Jurkat, Clone E6-1 (cell line): ENCODE measurements around the gene NDUFA6. TPM values are rescaled to one million over a fixed set of nuclear protein-coding genes. Genes with fewer than 3 reads are reported as not detected.
"Not testable (repeated sequence)": the region's sequence is repeated elsewhere in the genome, so short reads cannot be mapped to it uniquely, and the experiment has no call there.

Source experiments
- DNase-seq: peaks from one replicate; pipeline ENCODE4 v3.0.0-alpha.2; 2011; ENCODE audit warnings: low read depth, low spot score
- H3K4me3 ChIP-seq: 2 replicates; pipeline ENCODE4 v1.5.1; 2011; ENCODE audit warnings: mild to moderate bottlenecking, low read length, control low read depth, moderate library complexity
- polyA plus RNA-seq: library from polyadenylated mRNA; unstranded; fragments of >200 nt; gene quantifications from one replicate; pipeline ENCODE4 v1.2.1, GENCODE V29; 2012; ENCODE audit warnings: missing spikeins; ENCODE audit not compliant: insufficient read length, insufficient read depth

NDUFA6 gene
- 304 TPM for polyA plus RNA-seq

DNA sequence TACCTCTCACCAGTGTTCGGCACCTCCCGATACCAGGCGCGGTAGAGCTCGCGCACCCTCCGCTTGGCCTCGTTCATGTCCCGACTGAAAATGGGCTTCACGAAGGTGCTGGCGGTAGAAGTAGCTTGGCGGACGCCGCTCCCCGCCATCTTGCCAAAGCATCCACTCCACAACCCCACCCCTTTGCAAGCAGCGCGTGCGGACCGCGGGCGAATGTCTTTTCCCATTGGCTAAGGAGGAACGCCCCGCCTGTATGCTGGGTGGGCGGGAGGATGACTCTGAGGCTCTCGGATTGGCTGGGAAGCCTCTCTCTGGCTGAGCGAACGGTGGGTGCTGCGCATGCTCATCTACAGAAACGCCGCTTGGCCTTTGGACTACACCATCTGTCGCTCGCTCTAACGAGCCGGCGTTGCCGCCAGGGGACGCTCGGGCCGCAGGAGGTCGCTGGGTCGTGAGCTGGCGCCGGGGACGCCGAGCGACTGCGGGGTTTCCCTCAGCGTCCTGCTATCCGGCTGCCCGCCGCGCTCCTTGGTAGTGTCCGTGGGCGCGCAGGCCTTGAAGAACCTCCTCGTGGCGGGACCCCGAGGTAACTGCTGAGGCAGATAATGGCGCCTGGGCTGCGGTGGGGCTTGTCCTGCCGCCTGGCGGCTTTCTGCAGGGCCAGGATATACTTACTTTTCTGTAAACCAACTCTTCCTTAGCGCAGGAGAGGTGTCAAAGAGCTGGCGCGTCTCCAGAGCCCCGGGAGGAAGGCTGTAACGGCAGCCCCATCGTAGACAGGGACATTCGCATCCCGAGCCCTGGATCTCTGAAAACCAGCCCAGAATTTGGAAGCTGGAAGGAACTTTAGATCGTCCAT is at the start of gene NDUFA6:
Gene NDUFA6 (minus strand): TSS at position 177 of the 859 bp plus-strand sequence. CDS start 28 bp downstream, at position 149.
- H3K4me3 ChIP-seq: peak within 1 kb of the TSS; percentile 91
- DNase-seq: peak; percentile 99

DNA sequence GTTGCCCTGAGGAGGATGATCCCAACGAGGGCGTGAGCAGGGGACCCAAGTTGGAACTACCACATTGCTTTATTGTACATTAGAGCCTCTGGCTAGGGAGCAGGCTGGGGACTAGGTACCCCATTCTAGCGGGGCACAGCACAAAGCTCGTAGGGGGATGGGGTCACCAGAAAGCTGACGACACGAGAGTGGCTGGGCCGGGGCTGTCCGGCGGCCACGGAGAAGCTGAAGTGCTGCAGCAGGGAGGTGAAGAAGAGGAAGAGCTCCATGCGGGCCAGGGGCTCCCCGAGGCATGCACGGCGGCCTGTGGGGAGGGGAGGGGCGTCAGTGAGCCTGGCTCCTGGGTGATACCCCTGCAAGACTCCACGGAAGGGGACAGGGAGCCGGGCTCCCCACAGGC is 49.6 kb upstream of the NDUFA6 start:
- DNase-seq, H3K4me3 ChIP-seq: not testable (repeated sequence)

DNA sequence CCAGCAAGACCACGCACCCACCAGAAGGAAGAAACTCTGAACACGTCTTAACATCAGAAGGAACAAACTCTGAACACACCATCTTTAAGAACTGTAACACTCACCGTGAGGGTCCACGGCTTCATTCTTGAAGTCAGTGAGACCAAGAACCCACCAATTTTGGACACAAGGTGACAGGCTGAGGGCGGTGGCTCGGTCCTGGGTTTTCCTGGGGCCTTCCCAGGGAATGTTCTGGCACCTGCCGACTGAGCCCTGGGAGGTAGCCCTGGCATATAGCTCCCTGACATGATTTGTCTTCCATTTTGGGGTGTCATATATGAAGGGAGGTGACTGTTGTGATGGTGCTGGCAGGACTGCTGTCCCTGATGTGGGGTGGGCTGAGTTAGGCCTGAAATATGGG is 48.9 kb upstream of the NDUFA6 start:
- not testable (repeated sequence) for H3K4me3 ChIP-seq, DNase-seq

DNA sequence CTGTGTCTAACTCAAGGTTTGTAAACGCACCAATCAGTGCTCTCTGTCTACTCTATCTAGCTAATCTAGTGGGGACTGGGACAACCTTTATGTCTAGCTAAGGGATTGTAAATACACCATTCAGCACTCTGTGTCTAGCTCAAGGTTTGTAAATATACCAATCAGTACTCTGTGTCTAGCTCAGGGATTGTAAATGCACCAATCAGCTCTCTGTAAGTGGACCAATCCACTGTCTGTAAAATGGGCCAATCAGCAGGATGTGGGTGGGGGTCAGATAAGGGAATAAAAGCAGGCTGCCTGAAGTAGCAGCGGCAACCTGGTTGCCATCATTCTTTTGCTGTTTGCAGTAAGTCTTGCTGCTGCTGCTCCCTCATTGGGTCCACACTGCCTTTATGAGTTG is 48.4 kb upstream of the NDUFA6 start:
- DNase-seq: no peak
- no peak overlapping the region for H3K4me3 ChIP-seq

DNA sequence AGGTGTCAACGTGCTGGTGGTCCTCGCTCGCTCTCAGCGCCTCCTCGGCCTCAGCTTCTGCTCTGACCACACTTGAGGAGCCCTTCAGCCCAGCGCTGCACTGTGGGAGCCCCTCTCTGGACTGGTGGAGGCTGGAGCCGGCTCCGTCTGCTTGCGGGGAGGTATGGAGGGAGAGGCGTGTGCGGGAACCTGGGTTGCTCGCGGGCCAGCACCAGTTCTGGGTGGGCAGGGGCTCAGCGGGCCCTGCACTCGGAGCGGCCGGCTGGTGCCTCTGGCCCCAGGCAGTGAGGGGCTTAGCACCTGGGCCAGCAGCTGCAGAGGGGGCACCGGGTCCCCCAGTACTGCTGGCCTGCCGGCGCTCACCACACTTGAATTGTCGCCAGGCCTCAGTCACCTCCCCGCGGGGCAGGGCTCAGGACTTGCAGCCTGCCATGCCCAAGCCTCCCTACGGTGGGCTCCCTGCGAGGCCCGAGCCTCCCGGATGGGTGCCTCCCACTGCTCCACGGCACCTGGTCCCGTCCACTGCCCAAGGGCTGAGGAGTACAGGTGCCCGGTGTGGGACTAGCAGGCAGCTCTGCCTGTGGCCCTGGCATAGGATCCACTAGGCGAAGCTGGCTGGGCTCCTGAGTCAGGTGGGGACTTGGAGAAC is 47.7 kb upstream of the NDUFA6 start:
- H3K4me3 ChIP-seq: no peak overlapping the region
- no peak for DNase-seq

DNA sequence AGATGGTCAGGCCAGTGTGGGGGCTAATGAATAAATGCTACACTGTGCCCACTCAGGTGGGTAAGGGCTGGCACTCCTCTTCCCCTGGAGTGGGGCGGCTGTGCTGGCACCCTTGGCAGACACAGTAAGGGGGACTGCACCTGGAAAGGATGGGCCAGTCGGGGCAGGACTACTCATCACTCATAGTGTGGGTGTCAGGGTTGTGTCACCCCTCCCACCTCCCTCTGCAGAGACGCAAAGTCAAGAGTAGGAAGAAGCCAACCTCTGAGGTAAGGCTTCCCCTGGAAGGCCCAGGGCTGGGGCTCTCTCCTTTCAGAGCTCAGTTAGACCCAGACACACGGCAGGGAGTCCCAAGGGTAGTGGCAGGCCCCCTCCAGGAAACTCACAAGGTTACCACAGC is 45.1 kb upstream of the NDUFA6 start:
- DNase-seq, H3K4me3 ChIP-seq: not testable (repeated sequence)

DNA sequence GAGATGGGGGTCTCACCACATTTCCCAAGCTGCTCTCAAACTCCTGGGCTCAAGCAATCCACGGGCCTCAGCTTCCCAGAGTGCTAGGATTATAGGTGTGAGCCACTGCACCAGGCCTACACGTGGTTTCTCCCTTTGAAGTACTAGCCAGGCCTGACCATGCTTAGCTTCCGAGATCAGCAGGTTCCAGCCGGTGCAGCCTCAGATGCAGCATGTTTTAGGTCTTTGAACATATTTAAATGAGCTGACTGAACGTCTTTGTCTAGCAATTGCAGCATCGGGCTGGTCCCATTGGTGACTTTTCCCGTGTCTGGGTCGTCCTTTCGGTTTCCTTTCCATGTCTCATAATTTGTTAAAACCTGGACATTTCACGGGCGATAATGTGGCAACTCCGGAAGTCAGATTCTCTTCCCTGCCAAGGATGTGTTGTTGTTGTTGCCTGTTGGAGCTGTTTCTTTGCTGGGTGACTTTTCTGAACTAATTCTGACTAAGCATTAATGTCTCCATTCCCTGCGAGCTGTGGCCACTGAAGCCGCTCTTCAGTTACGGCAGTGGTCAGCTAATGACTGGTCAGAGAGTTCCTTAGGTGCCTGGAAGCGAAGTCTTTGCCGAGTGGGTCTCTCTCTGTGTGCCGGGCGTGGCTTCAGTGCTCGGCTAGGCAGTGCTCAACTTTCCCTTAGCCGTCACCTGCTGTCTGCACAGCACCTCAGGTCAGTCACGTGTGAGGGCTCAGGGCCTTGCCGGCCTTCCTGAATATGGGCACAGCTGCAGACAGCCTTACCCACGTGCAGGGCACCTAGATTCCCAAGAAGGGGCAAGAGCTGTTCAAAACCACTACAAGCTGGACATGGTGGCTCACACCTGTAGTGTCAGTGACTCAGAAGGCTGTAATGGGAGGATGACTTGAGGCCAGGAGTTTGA is 43.8 kb upstream of the NDUFA6 start:
- no peak overlapping the region for H3K4me3 ChIP-seq
- no peak for DNase-seq

DNA sequence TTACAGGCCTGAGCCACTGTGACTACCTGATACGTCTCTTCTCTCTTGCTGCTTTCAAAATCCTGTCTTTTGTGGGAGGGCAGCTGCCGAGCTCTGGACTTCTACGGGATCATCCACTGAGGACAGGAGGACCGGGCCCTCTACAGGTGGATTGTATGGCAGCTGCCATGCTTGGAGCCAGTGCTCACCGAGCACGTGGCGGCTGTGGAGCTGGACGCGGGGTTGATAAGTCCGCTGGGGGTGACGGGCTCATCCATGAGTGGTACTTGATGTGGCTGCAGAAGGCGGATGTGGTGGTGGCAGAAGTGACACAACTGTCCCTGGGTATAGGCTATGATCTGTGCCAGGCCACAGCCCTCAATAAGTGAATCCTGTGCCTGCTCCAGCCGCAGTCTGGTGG is 41.9 kb upstream of the NDUFA6 start:
- no peak overlapping the region for H3K4me3 ChIP-seq
- DNase-seq: no peak

DNA sequence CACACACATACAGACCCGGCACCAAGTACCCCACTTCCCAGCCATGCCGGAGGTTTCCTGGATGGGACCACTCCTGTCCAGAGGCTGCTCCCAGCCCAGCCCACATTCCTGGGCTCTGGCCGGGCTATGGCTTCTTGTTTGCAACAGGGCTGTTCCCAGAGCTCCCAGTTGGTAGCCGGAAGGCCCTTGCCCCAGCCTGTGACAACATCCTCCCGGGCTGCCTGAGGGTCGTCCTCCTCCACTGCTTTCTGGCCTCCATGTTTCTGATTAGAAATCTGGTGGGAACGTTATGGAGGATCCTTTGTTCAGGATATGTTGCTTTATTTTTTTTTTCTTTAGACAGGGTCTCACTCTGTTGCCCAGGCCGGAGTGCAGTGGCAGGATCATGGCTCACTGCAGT is 41.0 kb upstream of the NDUFA6 start:
- no peak overlapping the region for H3K4me3 ChIP-seq

DNA sequence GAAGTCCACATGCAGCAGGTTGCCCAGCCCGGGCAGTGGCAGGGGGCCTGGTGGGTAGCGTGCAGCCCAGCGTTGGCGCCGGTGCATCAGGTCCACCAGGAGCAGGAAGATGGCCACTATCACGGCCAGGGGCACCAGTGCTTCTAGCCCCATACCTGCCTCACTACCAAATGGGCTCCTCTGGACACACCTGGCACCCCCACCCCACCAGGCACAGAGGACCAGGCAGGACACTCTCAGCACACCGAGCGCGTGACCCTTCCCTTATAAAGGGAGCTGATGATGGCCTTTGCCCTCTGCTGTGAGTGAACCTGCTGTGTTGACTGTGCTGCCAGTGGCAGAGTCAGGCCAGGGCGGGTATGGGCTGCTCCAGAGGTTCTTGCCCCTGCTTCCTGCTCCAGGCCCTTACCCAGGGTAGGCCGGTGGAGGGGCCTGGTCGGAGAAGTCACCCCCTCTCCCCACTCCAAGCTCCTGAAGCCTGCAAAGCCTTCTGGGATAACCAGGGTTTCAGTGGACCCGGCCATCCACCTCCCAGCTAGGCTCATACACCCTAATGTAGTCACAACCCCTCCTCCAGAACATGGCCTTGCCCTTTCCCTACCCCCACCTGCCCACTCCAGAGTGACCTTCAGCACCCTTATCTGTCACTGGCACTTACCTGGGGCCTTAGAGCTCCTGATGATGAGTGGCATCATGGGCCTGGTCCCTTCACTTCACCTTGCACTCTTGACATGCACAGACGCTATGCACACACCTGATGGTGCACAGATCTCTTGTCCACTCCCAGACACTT is 40.3 kb upstream of the NDUFA6 start, which contains the start of gene CYP2D6:
Gene CYP2D6 (minus strand): TSS at position 172 of the 793 bp plus-strand sequence. CDS start 19 bp downstream, at position 153.
- DNase-seq, H3K4me3 ChIP-seq: not testable (repeated sequence)

More for the DNA sequence above, 41.0 kb upstream of the NDUFA6 start:
- no peak for DNase-seq

DNA sequence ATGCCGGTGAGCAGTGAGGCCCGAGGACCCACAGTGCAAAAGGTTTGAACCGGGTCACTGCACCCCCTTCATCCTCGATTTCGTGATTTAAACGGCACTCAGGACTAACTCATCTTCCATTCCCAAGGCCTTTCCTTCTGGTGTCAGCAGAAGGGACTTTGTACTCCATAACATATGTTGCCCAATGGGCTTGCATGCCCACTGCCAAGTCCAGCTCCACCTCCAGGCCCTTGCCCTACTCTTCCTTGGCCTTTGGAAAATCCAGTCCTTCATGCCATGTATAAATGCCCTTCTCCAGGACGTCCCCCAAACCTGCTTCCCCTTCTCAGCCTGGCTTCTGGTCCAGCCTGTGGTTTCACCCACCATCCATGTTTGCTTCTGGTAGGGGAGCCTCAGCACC is 39.6 kb upstream of the NDUFA6 start:
- DNase-seq, H3K4me3 ChIP-seq: not testable (repeated sequence)

DNA sequence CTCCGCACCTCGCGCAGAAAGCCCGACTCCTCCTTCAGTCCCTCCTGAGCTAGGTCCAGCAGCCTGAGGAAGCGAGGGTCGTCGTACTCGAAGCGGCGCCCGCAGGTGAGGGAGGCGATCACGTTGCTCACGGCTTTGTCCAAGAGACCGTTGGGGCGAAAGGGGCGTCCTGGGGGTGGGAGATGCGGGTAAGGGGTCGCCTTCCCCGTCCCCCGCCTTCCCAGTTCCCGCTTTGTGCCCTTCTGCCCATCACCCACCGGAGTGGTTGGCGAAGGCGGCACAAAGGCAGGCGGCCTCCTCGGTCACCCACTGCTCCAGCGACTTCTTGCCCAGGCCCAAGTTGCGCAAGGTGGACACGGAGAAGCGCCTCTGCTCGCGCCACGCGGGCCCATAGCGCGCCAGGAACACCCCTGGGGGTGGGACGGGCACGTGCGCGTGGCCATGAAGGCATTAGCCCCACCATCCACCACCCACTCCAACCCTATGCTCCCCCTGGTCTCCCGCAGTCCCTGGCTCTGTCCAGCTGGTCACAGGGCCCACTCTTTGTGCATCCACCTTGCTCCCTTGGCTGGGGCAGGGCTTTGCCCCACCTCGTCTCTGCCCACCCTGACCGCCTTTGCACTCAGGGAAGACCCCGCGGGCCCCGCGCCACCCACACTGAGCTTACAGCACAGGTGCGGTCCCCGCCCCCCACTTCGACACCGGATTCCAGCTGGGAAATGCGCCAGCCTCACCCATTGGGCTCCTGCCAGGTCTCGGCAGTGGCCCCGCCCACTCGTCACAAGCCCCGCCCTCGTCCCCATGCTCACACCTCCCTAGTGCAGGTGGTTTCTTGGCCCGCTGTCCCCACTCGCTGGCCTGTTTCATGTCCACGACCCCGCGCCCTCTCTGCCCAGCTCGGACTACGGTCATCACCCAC is 38.5 kb upstream of the NDUFA6 start:
- not testable (repeated sequence) for DNase-seq, H3K4me3 ChIP-seq

DNA sequence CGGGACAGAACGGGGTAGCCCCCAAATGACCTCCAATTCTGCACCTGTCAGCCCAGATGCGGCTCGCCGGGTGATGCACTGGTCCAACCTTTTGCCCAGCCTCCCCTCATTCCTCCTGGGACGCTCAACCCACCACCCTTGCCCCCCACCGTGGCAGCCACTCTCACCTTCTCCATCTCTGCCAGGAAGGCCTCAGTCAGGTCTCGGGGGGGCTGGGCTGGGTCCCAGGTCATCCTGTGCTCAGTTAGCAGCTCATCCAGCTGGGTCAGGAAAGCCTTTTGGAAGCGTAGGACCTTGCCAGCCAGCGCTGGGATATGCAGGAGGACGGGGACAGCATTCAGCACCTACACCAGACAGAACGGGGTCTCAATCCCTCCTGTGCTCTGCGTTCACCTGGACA is 37.4 kb upstream of the NDUFA6 start:
- not testable (repeated sequence) for H3K4me3 ChIP-seq, DNase-seq

DNA sequence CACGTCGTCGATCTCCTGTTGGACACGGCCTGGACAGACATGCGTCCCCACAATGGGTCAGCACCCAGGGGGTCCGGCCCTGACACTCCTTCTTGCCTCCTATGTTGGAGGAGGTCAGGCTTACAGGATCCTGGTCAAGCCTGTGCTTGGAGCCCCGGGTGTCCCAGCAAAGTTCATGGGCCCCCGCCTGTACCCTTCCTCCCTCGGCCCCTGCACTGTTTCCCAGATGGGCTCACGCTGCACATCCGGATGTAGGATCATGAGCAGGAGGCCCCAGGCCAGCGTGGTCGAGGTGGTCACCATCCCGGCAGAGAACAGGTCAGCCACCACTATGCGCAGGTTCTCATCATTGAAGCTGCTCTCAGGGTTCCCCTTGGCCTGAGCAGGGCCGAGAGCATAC is 37.0 kb upstream of the NDUFA6 start:
- H3K4me3 ChIP-seq: no peak overlapping the region
- DNase-seq: no peak

DNA sequence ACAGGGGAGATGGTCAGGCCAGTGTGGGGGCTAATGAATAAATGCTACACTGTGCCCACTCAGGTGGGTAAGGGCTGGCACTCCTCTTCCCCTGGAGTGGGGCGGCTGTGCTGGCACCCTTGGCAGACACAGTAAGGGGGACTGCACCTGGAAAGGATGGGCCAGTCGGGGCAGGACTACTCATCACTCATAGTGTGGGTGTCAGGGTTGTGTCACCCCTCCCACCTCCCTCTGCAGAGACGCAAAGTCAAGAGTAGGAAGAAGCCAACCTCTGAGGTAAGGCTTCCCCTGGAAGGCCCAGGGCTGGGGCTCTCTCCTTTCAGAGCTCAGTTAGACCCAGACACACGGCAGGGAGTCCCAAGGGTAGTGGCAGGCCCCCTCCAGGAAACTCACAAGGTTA is 33.0 kb upstream of the NDUFA6 start:
- H3K4me3 ChIP-seq, DNase-seq: not testable (repeated sequence)

DNA sequence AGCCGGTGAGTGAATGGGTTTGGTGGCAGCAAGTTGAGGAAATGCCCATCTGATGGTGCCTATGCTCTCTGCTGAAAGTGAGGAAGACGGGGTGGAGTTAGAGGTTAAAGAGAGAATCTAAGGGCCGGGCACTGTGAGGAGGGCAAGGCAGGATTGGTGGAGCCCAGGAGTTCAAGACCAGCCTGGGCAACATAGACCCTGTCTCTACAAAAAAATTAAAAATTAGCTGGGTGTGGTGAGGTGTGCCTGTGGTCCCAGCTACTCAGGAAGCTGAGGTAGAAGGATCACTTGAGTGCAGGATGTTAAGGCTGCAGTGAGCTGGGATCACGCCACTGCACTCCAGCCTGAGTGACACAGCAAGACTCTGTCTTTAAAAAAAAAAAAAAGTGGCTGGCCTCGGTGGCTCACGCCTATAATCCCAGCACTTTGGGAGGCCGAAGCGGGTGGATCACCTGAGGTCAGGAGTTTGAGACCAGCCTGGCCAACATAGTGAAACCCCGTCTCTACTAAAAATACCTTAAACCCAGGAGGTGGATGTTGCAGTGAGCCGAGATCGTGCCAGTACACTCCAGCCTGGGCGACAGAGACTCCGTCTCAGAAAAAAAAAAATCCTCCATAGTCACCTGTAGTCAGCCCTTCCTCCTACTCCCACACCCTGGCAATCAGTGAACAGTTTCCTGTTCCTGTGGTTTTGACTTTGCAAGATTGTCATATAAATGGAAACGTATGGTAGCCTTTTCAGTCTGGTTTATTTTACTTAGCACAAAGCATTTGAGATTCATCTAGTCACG is 29.9 kb upstream of the NDUFA6 start:
- peak; percentile 92 for DNase-seq

More for the DNA sequence above, 29.9 kb upstream of the NDUFA6 start:
- peak overlapping the region; percentile 45 for H3K4me3 ChIP-seq
